ENCODE data around the gene PRICKLE3. TPM values are rescaled to one million over a fixed set of nuclear protein-coding genes. Genes with fewer than 3 reads are reported as not detected.

The PRICKLE3 gene
- total RNA-seq, 2 donors from 2014 or later = 16.7 to 25.5 TPM

DNA sequence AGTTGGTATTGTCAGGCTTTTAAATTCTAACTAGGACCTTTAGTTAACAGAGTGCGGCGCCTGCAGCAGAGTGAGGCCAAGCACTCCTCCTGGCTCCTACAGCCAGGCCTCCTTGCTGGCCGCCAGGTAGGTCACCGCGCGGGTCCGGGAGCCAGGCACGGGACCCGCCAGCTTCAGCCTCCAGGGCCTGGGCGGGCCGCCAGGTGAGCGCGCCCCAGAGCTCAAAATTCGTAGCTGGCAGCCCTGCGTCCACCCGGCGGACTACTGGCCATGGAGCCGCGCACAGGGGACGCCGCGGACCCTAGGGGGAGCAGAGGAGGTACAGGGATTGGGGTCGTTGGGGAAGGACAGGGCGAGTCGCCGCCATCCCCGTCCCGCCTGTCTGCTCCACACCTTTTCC, 23.6 kb downstream of the PRICKLE3 start, which contains the start of gene MAGIX:
Gene MAGIX, plus strand, starts transcription at position 139 of the 400 bp plus-strand sequence. Its CDS starts 132 bp downstream, at position 271.
- peak within 1 kb of the TSS; percentile 26 for H3K4me3 ChIP-seq
- H3K27me3 ChIP-seq = no peaks in the 10 kb centered on the region
- H3K27ac ChIP-seq = peak within 1 kb of the TSS; percentile 75
- H3K36me3 ChIP-seq = no peaks in the 10 kb centered on the region
- intact Hi-C loops (cut with DNase I) = no loop called here
- H3K4me1 ChIP-seq = no peaks in the 10 kb centered on the region
- no peak for TF ChIP-seq CTCF (IDR thresholded peaks at IDR 0.05)
- H3K9ac ChIP-seq (ENCODE audit: low read depth in 2 of 2, low read length in 2 of 2) = peak within 1 kb of the TSS; percentile 61 to 72
- H3K9me3 ChIP-seq = no peaks in the 10 kb centered on the region
- DNase-seq = no peak

GRCh38 chrX:49161632-49162031, 24.5 kb downstream of the PRICKLE3 start:
- intact Hi-C loops (cut with DNase I) = no loop called here
- H3K27ac ChIP-seq = no peak overlapping the region
- H3K4me3 ChIP-seq = no peak overlapping the region
- H3K27me3 ChIP-seq = no peaks in the 10 kb centered on the region
- H3K9ac ChIP-seq (ENCODE audit: low read depth in 2 of 2, low read length in 2 of 2) = no peak overlapping the region
- H3K4me1 ChIP-seq = no peaks in the 10 kb centered on the region
- no peaks in the 10 kb centered on the region for H3K36me3 ChIP-seq
- TF ChIP-seq CTCF (IDR thresholded peaks at IDR 0.05) = no peak
- no peaks in the 10 kb centered on the region for H3K9me3 ChIP-seq
- DNase-seq = no peak

- intact Hi-C loops (cut with DNase I) = no loop called here
- H3K9ac ChIP-seq (ENCODE audit: low read depth in 2 of 2, low read length in 2 of 2) = no peak overlapping the region
- no peak for TF ChIP-seq CTCF (IDR thresholded peaks at IDR 0.05)
Observed at GRCh38 chrX:49160908-49161307, 25.3 kb downstream of the PRICKLE3 start.

DNA sequence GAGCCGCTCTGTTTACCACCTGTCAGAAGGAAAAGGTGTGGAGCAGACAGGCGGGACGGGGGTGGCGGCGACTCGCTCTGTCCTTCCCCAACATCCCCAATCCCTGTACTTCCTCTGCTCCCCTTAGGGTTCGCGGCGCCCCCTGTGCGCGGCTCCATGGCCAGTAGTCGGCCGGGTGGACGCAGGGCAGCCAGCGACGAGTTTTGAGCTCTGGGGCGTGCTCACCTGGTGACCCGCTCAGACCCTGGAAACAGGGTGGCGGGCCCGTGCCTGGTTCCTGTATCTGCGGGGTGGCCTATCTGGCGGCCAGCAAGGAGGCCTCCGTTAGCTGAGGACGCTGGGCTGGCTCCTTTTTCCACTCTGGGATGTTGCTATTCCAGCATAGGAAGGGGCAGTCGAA, 29.0 kb downstream of the PRICKLE3 start:
- H3K36me3 ChIP-seq = no peaks in the 10 kb centered on the region
- H3K27me3 ChIP-seq = no peaks in the 10 kb centered on the region
- H3K27ac ChIP-seq = no peak overlapping the region
- H3K4me3 ChIP-seq = no peak overlapping the region
- H3K9ac ChIP-seq (ENCODE audit: low read depth in 2 of 2, low read length in 2 of 2) = no peak overlapping the region
- DNase-seq = no peak
- no peaks in the 10 kb centered on the region for H3K9me3 ChIP-seq
- no peaks in the 10 kb centered on the region for H3K4me1 ChIP-seq
- intact Hi-C loops (cut with DNase I) = loop anchor here (5.0 kb wide), 1 partner anchor 35 kb away; the partner anchor contains the start of gene GPKOW
- TF ChIP-seq CTCF (IDR thresholded peaks at IDR 0.05) = no peak

More at GRCh38 chrX:49160908-49161307, 25.3 kb downstream of the PRICKLE3 start:
- Histone ChIP-seq H3K27ac (no peak overlapping the region), H3K9me3 (no peaks in the 10 kb centered on the region), H3K27me3 (no peaks in the 10 kb centered on the region), H3K4me3 (no peak overlapping the region), H3K4me1 (no peaks in the 10 kb centered on the region), H3K36me3 (no peaks in the 10 kb centered on the region)
- no peak for DNase-seq

DNA sequence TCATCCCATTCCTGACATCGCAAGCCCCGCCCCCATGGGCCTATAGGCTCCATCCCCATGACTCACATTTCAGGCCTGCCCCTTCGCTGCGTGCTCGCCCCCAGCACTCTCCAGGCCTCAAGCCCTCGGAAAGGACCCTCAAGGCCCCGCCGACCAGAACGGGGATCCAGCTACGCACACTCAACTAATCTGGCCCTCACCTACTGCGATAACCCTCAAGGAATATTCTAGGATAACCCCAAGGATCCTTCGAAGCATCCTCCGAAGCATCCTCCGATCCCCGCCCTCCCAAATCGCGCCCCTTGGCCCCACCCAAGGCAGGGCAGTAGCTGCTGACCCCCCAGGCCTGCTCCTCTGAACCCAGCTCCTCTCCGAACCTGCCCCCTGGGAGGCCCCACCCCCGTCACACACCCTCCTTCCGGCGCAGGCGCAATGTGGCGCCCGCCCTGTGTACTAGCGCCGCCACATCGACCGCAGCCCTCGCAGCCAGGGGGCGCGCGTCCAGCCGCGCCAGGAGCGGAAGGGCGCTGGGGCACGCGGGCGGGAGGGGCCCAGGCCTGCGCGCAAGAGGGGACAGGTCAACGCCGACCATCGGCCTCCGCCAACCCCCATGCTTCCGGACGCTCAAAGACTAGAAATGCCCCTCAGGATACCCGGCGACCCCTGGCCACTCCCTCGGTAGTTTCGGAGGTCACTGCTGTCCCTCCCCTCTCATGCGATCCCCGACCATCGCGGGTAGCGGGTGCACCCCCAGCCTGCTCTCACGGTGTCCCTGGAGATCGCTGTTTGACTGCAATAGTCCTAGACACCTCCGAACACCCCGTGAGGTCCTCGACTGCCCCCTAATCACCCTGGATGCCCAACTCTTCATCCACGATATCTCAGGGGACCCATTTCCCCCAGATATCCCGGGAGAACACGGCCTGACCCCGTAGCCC, 30.0 kb downstream of the PRICKLE3 start:
- H3K4me1 ChIP-seq = no peaks in the 10 kb centered on the region
- intact Hi-C loops (cut with DNase I) = loop anchor here (5.0 kb wide), 1 partner anchor 34 kb away; the partner anchor contains the start of gene GPKOW
- no peaks in the 10 kb centered on the region for H3K9me3 ChIP-seq
- H3K27ac ChIP-seq = peak overlapping the region; percentile 96
- peak; percentile 91 for DNase-seq
- TF ChIP-seq CTCF (IDR thresholded peaks at IDR 0.05) = peak; percentile 49
- peak overlapping the region; percentile 38 to 61 for H3K9ac ChIP-seq (ENCODE audit: low read depth in 2 of 2, low read length in 2 of 2)
- no peaks in the 10 kb centered on the region for H3K36me3 ChIP-seq
- H3K4me3 ChIP-seq = peak overlapping the region; percentile 28
- H3K27me3 ChIP-seq = no peaks in the 10 kb centered on the region

Data from colonic mucosa (tissue), 4 donors.